Panc1 (cell line): Measurements from ENCODE around the gene OR14C36. TPM values are rescaled to one million over a fixed set of nuclear protein-coding genes. Genes with fewer than 3 reads are reported as not detected.

ENCODE experiments used
- ATAC-seq: fragments of 200-7000 bp; cut with Tn5 transposase; 2 replicates; pipeline ENCODE4 v1.9.1; 2020; ENCODE audit warnings: mild to moderate bottlenecking, moderate library complexity
- BruUV-seq: library from RNA; stranded (reverse); fragments of 400-500 nt; replicated peaks from 2 replicates; lab custom pipeline; 2021; lab: Mats Ljungman, UMichigan
- CTCF ChIA-PET: fragments of 300-600 bp; sonication (Branson Sonifier 250); formaldehyde crosslinking; loops from one replicate; lab custom pipeline; 2022; ENCODE audit warnings: antibody characterized with exemption; lab: Charles Lee
- POLR2A ChIA-PET: fragments of 300-600 bp; sonication (Branson Sonifier 250); formaldehyde crosslinking; loops from one replicate; lab custom pipeline; 2022; ENCODE audit warnings: antibody characterized with exemption; lab: Charles Lee
- DNase-seq: peaks from one replicate; pipeline ENCODE4 v3.0.0-alpha.2; 2010; ENCODE audit warnings: low read depth, low spot score
- H3K27ac ChIP-seq: 2 replicates; pipeline ENCODE4 v1.5.1; 2011; ENCODE audit warnings: mild to moderate bottlenecking, low read length, inconsistent platforms
- H3K27me3 ChIP-seq: fragments of 200-500 bp; sonication (Bioruptor generic); 2 replicates; pipeline ENCODE4 v1.6.0; 2014; ENCODE audit warnings: low read length, inconsistent platforms; ENCODE audit not compliant: control insufficient read depth, insufficient read depth
- H3K36me3 ChIP-seq: fragments of 200-500 bp; sonication (Bioruptor generic); 2 replicates; pipeline ENCODE4 v1.5.1; 2014; ENCODE audit warnings: inconsistent platforms, mild to moderate bottlenecking, low read length, moderate library complexity; ENCODE audit not compliant: control insufficient read depth, insufficient read depth
- H3K4me1 ChIP-seq: 2 replicates; pipeline ENCODE4 v1.5.1; 2011; ENCODE audit warnings: inconsistent platforms, mild to moderate bottlenecking, low read length, moderate library complexity; ENCODE audit not compliant: control insufficient read depth, insufficient read depth
- H3K4me3 ChIP-seq, 2 experiments: 2 replicates each; pipeline ENCODE4 v1.5.1; 2011 to 2012; ENCODE audit warnings: low read depth in 2 of 2, low read length in 2 of 2, mild to moderate bottlenecking in 2 of 2, inconsistent platforms in 1 of 2, moderate library complexity in 1 of 2
- H3K9me3 ChIP-seq: fragments of 200-500 bp; sonication (Bioruptor generic); 2 replicates; pipeline ENCODE4 v1.5.1; 2014; ENCODE audit warnings: low read depth, mild to moderate bottlenecking, inconsistent platforms, low read length, moderate library complexity; ENCODE audit not compliant: control insufficient read depth, insufficient read depth
- CTCF ChIP-seq: fragments of 450-650 bp; IDR thresholded peaks from 2 replicates; pipeline ENCODE4 v1.5.1; 2017; ENCODE audit warnings: mild to moderate bottlenecking
- POLR2AphosphoS5 ChIP-seq: IDR thresholded peaks from 2 replicates; pipeline ENCODE4 v1.6.1; 2012; ENCODE audit warnings: mild to moderate bottlenecking, low read depth, low read length, moderate library complexity
- REST ChIP-seq, 2 experiments: IDR thresholded peaks; 2 replicates each; pipeline ENCODE4 v1.6.1; 2011 to 2012; ENCODE audit warnings: low read depth in 2 of 2, control low read depth in 1 of 2, low read length in 1 of 2, mild to moderate bottlenecking in 1 of 2, moderate library complexity in 1 of 2; ENCODE audit not compliant: insufficient read depth in 1 of 2
- SIN3A ChIP-seq: IDR thresholded peaks from 2 replicates; pipeline ENCODE4 v1.6.1; 2012; ENCODE audit warnings: low read depth, mild to moderate bottlenecking, low read length, moderate library complexity, borderline replicate concordance; ENCODE audit not compliant: insufficient read depth
- TCF7L2 ChIP-seq: IDR thresholded peaks from 2 replicates; pipeline ENCODE4 v1.6.1; 2011; ENCODE audit warnings: mild to moderate bottlenecking, low read depth, low read length, inconsistent platforms
- in situ Hi-C: cut with HindIII; loops from 2 replicates; pipeline ENCODE4 v1.10.0; 2016; ENCODE audit warnings: low sequenced_read_pairs, low pct_unique_long_range_greater_than_20kb
- intact Hi-C: fragments of 100-400 bp; cut with micrococcal nuclease; formaldehyde crosslinking; loops from one replicate; pipeline ENCODE4 v1.10.0; 2022; ENCODE audit not compliant: unreplicated experiment
- total RNA-seq: library from RNA; stranded (reverse); gene quantifications from one replicate; pipeline ENCODE4 v1.2.1, GENCODE V29; 2021; ENCODE audit not compliant: unreplicated experiment

The OR14C36 gene
- total RNA-seq, 1 experiment from 2014 or later: not detected

GRCh38 chr1:248376916-248377315 lies 28.3 kb downstream of the OR14C36 start:
- Histone ChIP-seq H3K27me3 (no peaks in the 10 kb centered on the region), H3K4me1 (no peaks in the 10 kb centered on the region), H3K9me3 (no peaks in the 10 kb centered on the region), H3K4me3 (no peak overlapping the region), H3K27ac (no peak overlapping the region), H3K36me3 (no peaks in the 10 kb centered on the region)
- CTCF ChIA-PET: no interaction called here
- ATAC-seq: no peak
- no TSS peak for BruUV-seq
- no peak for TF ChIP-seq REST (IDR thresholded peaks at IDR 0.05; ENCODE audit: insufficient read depth in 1 of 2, low read depth in 2 of 2, low read length in 1 of 2)
- TF ChIP-seq TCF7L2: no peak
- TF ChIP-seq SIN3A: no peak
- DNase-seq: no peak
- in situ Hi-C loops: no loop called here
- POLR2A ChIA-PET: no interaction called here
- intact Hi-C loops: no loop called here

- BruUV-seq: no TSS peak
- H3K4me3 ChIP-seq: no peak overlapping the region
- POLR2A ChIA-PET: no interaction called here
- intact Hi-C loops (no loop called here), in situ Hi-C loops (no loop called here)
- ATAC-seq (no peak), DNase-seq (no peak)
- H3K36me3 ChIP-seq: no peaks in the 10 kb centered on the region
- TF ChIP-seq SIN3A (no peak), POLR2AphosphoS5 (no peak), TCF7L2 (no peak), CTCF (no peak), REST (IDR thresholded peaks at IDR 0.05; ENCODE audit: insufficient read depth in 1 of 2, low read depth in 2 of 2, low read length in 1 of 2) (no peak)
- H3K9me3 ChIP-seq: no peaks in the 10 kb centered on the region
- H3K4me1 ChIP-seq: no peaks in the 10 kb centered on the region
- CTCF ChIA-PET: no interaction called here
- no peak overlapping the region for H3K27ac ChIP-seq
- H3K27me3 ChIP-seq: no peaks in the 10 kb centered on the region
Measured at GRCh38 chr1:248380854-248381253, 32.3 kb downstream of the OR14C36 start.
